Endothelial cell of umbilical vein (primary cell): ENCODE data around the gene ADAMTSL2. TPM values are rescaled to one million over a fixed set of nuclear protein-coding genes. Genes with fewer than 3 reads are reported as not detected.

ENCODE experiments used
- BruUV-seq: library from RNA; stranded (reverse); fragments of 400-500 nt; replicated peaks from 2 replicates; lab custom pipeline; 2021; lab: Mats Ljungman, UMichigan
- CTCF ChIA-PET: fragments of 300-600, 350-600 bp; sonication (Branson Sonifier 250); formaldehyde crosslinking; loops from one replicate; lab custom pipeline; 2021; ENCODE audit warnings: antibody characterized with exemption, inconsistent platforms; lab: Charles Lee
- POLR2A ChIA-PET: fragments of 300-600, 350-600 bp; sonication (Branson Sonifier 250); formaldehyde crosslinking; loops from one replicate; lab custom pipeline; 2021; ENCODE audit warnings: antibody characterized with exemption, inconsistent platforms; lab: Charles Lee
- DNase-seq: peaks from one replicate; pipeline ENCODE4 v3.0.0-alpha.2; 2011; ENCODE audit warnings: low read depth, low spot score
- FAIRE-seq: peaks from 2 replicates; lab custom pipeline; 2011; peaks lifted over from hg19 to GRCh38; lab: Jason Lieb, UNC
- H2AFZ ChIP-seq: 2 replicates; pipeline ENCODE4 v1.6.0; 2012; ENCODE audit warnings: low read depth, low read length, control low read depth, inconsistent platforms
- H3K27ac ChIP-seq: 2 replicates; pipeline ENCODE4 v1.5.1; 2011; ENCODE audit warnings: low read depth, mild to moderate bottlenecking, control low read depth, low read length, moderate library complexity; ENCODE audit not compliant: insufficient read depth
- H3K27me3 ChIP-seq, 2 experiments: 2 replicates each; pipeline versions ENCODE4 v1.6.0 to v1.6.1; 2011; ENCODE audit warnings: low read length in 2 of 2, mixed read lengths in 1 of 2; ENCODE audit not compliant: control insufficient read depth in 2 of 2, insufficient read depth in 2 of 2
- H3K36me3 ChIP-seq, 2 experiments: 2 replicates in 1 of 2; 3 replicates in 1 of 2; pipeline ENCODE4 v1.5.1; 2011; ENCODE audit warnings: low read length in 2 of 2, mild to moderate bottlenecking in 1 of 2, moderate library complexity in 1 of 2; ENCODE audit not compliant: control insufficient read depth in 2 of 2, insufficient read depth in 2 of 2; ENCODE audit errors: extremely low read depth in 1 of 2
- H3K4me1 ChIP-seq: 3 replicates; pipeline ENCODE4 v1.5.1; 2011; ENCODE audit warnings: mild to moderate bottlenecking, low read length; ENCODE audit not compliant: control insufficient read depth, insufficient read depth; ENCODE audit errors: extremely low read depth
- H3K4me2 ChIP-seq: 2 replicates; pipeline ENCODE4 v1.6.1; 2011; ENCODE audit warnings: low read length, control low read depth, mixed read lengths; ENCODE audit not compliant: insufficient read depth
- H3K4me3 ChIP-seq, 3 experiments: fragments of 200-600 bp in 1 of 3; sonication (generic), shearing (Covaris generic) in 1 of 3; replicated peaks in 1 of 3; 2 replicates each; pipeline ENCODE4 v1.5.1; 2011 to 2016; ENCODE audit warnings: control low read depth in 3 of 3, low read length in 3 of 3, mild to moderate bottlenecking in 2 of 3, inconsistent platforms in 1 of 3, low read depth in 1 of 3, moderate library complexity in 1 of 3; ENCODE audit not compliant: insufficient read depth in 1 of 3
- H3K79me2 ChIP-seq: 2 replicates; pipeline ENCODE4 v1.6.0; 2012; ENCODE audit warnings: low read length, inconsistent platforms; ENCODE audit not compliant: control insufficient read depth, insufficient read depth
- H3K9ac ChIP-seq: replicated peaks from 2 replicates; pipeline ENCODE3; 2011; ENCODE audit warnings: low read length, control low read depth; ENCODE audit not compliant: insufficient read depth; ENCODE audit errors: extremely low read depth
- H3K9me1 ChIP-seq: replicated peaks from 3 replicates; pipeline ENCODE4 v1.6.0; 2011; ENCODE audit warnings: mild to moderate bottlenecking, low read length; ENCODE audit not compliant: control insufficient read depth, insufficient read depth; ENCODE audit errors: extremely low read depth
- H3K9me3 ChIP-seq: replicated peaks from 2 replicates; pipeline ENCODE4 v1.5.1; 2012; ENCODE audit warnings: low read length, inconsistent platforms; ENCODE audit not compliant: control insufficient read depth, insufficient read depth
- H4K20me1 ChIP-seq: replicated peaks from 2 replicates; pipeline ENCODE3; 2011; ENCODE audit warnings: mild to moderate bottlenecking, low read length; ENCODE audit not compliant: control insufficient read depth, insufficient read depth; ENCODE audit errors: extremely low read depth
- CTCF ChIP-seq, 2 donors: IDR thresholded peaks; 1 replicate in 1 of 2; 2 replicates in 1 of 2; pipeline ENCODE4 v1.5.1; 2011; ENCODE audit warnings: low read length in 2 of 2, mild to moderate bottlenecking in 2 of 2, moderate library complexity in 2 of 2, control low read depth in 1 of 2, inconsistent platforms in 1 of 2, low read depth in 1 of 2; ENCODE audit not compliant: insufficient read depth in 1 of 2; ENCODE audit errors: extremely low read depth in 1 of 2
- EZH2 ChIP-seq: IDR thresholded peaks from 2 replicates; pipeline ENCODE4 v1.6.1; 2012; ENCODE audit warnings: borderline replicate concordance, low read depth, mild to moderate bottlenecking, moderate library complexity, low read length, inconsistent platforms; ENCODE audit not compliant: severe bottlenecking
- FOS ChIP-seq: IDR thresholded peaks from 2 replicates; pipeline ENCODE4 v1.6.1; 2011; ENCODE audit warnings: mild to moderate bottlenecking, low read length, moderate library complexity, borderline replicate concordance; ENCODE audit not compliant: insufficient read depth
- GATA2 ChIP-seq: IDR thresholded peaks from 2 replicates; pipeline ENCODE4 v1.7.0; 2011; ENCODE audit warnings: low read depth, mild to moderate bottlenecking, moderate library complexity, mixed read lengths, low read length; ENCODE audit not compliant: insufficient read length, insufficient read depth
- JUN ChIP-seq: IDR thresholded peaks from 2 replicates; pipeline ENCODE4 v1.6.1; 2011; ENCODE audit warnings: borderline replicate concordance, low read depth; ENCODE audit not compliant: insufficient read length, insufficient read depth
- MAX ChIP-seq: IDR thresholded peaks from 2 replicates; pipeline ENCODE4 v1.6.1; 2011; ENCODE audit not compliant: insufficient read depth, insufficient read length
- MYC ChIP-seq: IDR thresholded peaks from one replicate; pipeline ENCODE4 v1.6.1; 2011; ENCODE audit warnings: mild to moderate bottlenecking, low read depth, low read length
- POLR2A ChIP-seq: IDR thresholded peaks from 2 replicates; pipeline ENCODE4 v1.6.1; 2012; ENCODE audit warnings: low read depth, mild to moderate bottlenecking, control low read depth, low read length
- POLR2AphosphoS5 ChIP-seq: IDR thresholded peaks from 2 replicates; pipeline ENCODE4 v1.6.1; 2012; ENCODE audit warnings: low read depth, mild to moderate bottlenecking, control low read depth, low read length, moderate library complexity; ENCODE audit not compliant: insufficient read depth
- dilution Hi-C: fragments of 300-500 bp; cut with MboI; formaldehyde crosslinking; loops from one replicate; pipeline ENCODE4 v1.15.0; 2019; ENCODE audit warnings: low sequenced_read_pairs; ENCODE audit not compliant: extremely low pct_ligation_motif_present
- intact Hi-C: fragments of 100-400 bp; cut with micrococcal nuclease; formaldehyde crosslinking; loops from one replicate; pipeline ENCODE4 v1.10.0; 2022
- polyA plus RNA-seq, 4 experiments: library from polyadenylated mRNA; depleted of rRNA in 3 of 4; stranded (reverse) in 3 of 4; unstranded in 1 of 4; fragments of >200 nt; gene quantifications; 2 replicates each; pipeline versions ENCODE4 v1.2.1 to v1.2.3, GENCODE V29; 2011 to 2012; ENCODE audit warnings: missing spikeins in 1 of 4
- total RNA-seq: library from RNA; stranded (reverse); gene quantifications from 2 replicates; pipeline ENCODE4 v1.2.3, GENCODE V29; 2021

ADAMTSL2 gene
- total and polyA plus RNA-seq, 2 donors (not counting 3 experiments of a cell fraction or from before 2014, with no cell fraction given) = not detected

- dilution Hi-C loops = no loop called here
- intact Hi-C loops = no loop called here
- no peaks in the 10 kb centered on the region for H3K9me1 ChIP-seq
- no peak overlapping the region for H2AFZ ChIP-seq
- H3K27me3 ChIP-seq = peaks cover 0 to 3% of the 10 kb centered on the region in 2 experiments
- FAIRE-seq (no peak), DNase-seq (no peak)
- H3K4me2 ChIP-seq = no peak overlapping the region
- no peaks in the 10 kb centered on the region for H3K9me3 ChIP-seq
- no peak overlapping the region for H3K9ac ChIP-seq
- POLR2A ChIA-PET = no interaction called here
- no peaks in the 10 kb centered on the region for H4K20me1 ChIP-seq
- no peak overlapping the region for H3K4me3 ChIP-seq
- H3K79me2 ChIP-seq = no peaks in the 10 kb centered on the region
- CTCF ChIA-PET = no interaction called here
- no peak for TF ChIP-seq MYC
- TF ChIP-seq POLR2A = no peak
- TF ChIP-seq JUN = no peak
- no peak for TF ChIP-seq CTCF (IDR thresholded peaks at IDR 0.05; ENCODE audit: extremely low read depth in 1 of 2, insufficient read depth in 1 of 2, low read depth in 1 of 2, low read length in 2 of 2)
- TF ChIP-seq GATA2 = no peak
- no peak for TF ChIP-seq EZH2
- no peak for TF ChIP-seq POLR2AphosphoS5
- TF ChIP-seq MAX = no peak
- TF ChIP-seq FOS = no peak
- no peak overlapping the region for H3K27ac ChIP-seq
- H3K36me3 ChIP-seq = no peaks in the 10 kb centered on the region
- BruUV-seq = no TSS peak
- H3K4me1 ChIP-seq = no peaks in the 10 kb centered on the region
These were observed 7.5 kb downstream of the ADAMTSL2 start for GRCh38 chr9:133542002-133542401.
